ENCODE data around the gene TIMM10. TPM values are rescaled to one million over a fixed set of nuclear protein-coding genes. Genes with fewer than 3 reads are reported as not detected.

TIMM10 gene
- total RNA-seq, 1 experiment from 2014 or later = 80.3 TPM

DNA sequence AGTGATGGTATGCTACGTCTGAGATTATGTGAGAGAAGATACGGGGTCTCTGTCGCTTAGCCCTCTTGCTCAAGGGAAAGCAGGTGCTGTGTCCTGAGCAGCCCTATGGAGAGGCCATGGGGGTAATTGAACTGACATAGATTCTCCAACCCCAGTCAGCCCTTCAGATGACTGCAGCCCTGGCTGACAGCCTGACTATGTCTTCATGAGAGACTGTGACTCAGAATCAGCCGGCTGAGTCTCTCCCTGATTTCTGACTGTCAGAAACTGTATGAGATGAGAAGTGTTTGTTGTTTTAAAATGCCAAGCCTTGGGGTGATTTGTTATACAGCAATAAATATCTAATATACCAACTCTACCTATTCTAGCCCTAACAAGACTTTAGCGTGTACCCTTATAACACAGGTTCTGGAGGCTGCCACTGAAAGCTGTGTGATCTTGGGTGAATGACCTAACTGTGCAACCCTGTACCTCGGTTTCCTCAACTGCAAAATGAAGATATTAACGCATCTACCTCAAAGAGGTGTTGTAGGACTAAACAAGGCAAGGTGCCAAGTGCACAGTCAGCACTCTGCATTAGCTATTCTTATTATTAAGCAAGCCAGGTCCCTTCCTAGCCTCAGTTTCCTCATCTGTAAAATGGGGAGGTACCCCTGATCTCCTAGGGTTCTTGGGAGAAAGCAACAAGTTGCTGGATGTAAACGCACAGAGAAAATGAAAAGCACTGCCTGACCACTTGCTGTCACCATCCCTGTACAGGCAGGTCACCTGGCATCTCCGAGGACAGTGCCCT lies 39.9 kb downstream of the TIMM10 start:
- DNase-seq (ENCODE audit: unreplicated experiment) = peak; percentile 42
- Mint-ChIP-seq H3K36me3 (ENCODE audit: insufficient read depth, unreplicated experiment) (no peaks in the 10 kb centered on the region), H3K9me3 (ENCODE audit: unreplicated experiment) (no peaks in the 10 kb centered on the region), H3K4me1 (ENCODE audit: insufficient read depth, unreplicated experiment) (peaks cover 16% of the 10 kb centered on the region), H3K4me3 (ENCODE audit: unreplicated experiment) (no peak overlapping the region), H3K27me3 (ENCODE audit: insufficient read depth, unreplicated experiment) (peaks cover 10% of the 10 kb centered on the region), H3K27ac (ENCODE audit: low read depth, unreplicated experiment) (no peak overlapping the region)
- ChIA-PET CTCF (interaction anchor here (0.6 to 9.2 kb wide), 9 partner anchors 11 to 416 kb away, joined by 3 to 212 read pairs (median 4); partner anchors contain the start of genes RTN4RL2 and TIMM10), POLR2A (no interaction called here)
- intact Hi-C loops (cut with micrococcal nuclease) = no loop called here
- TF ChIP-seq, protein P1, sequence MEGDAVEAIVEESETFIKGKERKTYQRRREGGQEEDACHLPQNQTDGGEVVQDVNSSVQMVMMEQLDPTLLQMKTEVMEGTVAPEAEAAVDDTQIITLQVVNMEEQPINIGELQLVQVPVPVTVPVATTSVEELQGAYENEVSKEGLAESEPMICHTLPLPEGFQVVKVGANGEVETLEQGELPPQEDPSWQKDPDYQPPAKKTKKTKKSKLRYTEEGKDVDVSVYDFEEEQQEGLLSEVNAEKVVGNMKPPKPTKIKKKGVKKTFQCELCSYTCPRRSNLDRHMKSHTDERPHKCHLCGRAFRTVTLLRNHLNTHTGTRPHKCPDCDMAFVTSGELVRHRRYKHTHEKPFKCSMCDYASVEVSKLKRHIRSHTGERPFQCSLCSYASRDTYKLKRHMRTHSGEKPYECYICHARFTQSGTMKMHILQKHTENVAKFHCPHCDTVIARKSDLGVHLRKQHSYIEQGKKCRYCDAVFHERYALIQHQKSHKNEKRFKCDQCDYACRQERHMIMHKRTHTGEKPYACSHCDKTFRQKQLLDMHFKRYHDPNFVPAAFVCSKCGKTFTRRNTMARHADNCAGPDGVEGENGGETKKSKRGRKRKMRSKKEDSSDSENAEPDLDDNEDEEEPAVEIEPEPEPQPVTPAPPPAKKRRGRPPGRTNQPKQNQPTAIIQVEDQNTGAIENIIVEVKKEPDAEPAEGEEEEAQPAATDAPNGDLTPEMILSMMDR (IDR thresholded peaks at IDR 0.05; ENCODE audit: unreplicated experiment) = no peak
- no TSS peak for BruUV-seq (replicated peaks)

DNA sequence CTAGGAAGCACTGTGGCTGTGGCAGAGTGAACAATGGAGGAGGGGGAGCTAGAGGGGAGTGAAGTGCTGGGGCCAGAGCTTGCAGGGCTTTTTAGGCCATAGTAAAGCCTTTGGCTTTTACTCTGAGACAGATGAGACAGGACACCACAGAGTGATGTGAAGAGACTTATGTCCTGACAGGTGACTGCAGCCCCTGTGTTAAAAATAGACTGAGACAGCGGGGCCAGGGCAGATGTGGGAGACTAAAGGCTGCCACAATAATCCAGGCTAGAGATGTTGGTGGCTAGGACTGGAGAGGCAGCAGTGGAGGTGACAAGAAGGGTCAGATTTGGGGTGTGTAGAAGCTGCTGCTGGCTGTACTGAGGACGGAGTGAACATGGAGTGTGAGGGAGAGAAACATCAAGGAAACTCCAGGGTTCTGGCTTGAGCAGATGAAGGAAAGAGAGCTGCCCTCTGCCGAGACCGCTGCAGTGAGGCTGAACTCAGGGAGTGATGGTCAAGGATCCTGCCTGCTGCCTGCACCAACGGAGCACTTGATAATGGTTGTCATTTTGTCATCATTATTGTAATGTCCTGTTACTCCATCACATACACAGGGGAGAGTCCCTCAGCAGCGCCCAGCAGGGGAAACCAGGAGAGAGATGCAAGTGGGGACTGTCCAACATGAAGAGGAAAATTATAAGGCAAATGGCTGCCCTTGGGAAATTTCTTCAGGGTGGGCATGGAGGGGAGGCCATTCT lies 42.5 kb downstream of the TIMM10 start:
- peaks cover 13% of the 10 kb centered on the region for H3K4me1 Mint-ChIP-seq (ENCODE audit: insufficient read depth, unreplicated experiment)
- H3K36me3 Mint-ChIP-seq (ENCODE audit: insufficient read depth, unreplicated experiment) = no peaks in the 10 kb centered on the region
- peaks cover 10% of the 10 kb centered on the region for H3K27me3 Mint-ChIP-seq (ENCODE audit: insufficient read depth, unreplicated experiment)
- H3K4me3 Mint-ChIP-seq (ENCODE audit: unreplicated experiment) = no peak overlapping the region
- no TSS peak for BruUV-seq (replicated peaks)
- ChIA-PET POLR2A (no interaction called here), CTCF (interaction anchor here (0.9 to 3.1 kb wide), 5 partner anchors 9 to 145 kb away, joined by 3 to 15 read pairs (median 6); no protein-coding TSS in a partner anchor)
- TF ChIP-seq, protein P1 (IDR thresholded peaks at IDR 0.05; ENCODE audit: unreplicated experiment) = no peak
- H3K27ac Mint-ChIP-seq (ENCODE audit: low read depth, unreplicated experiment) = no peak overlapping the region
- no peak for DNase-seq (ENCODE audit: unreplicated experiment)
- intact Hi-C loops (cut with micrococcal nuclease) = no loop called here
- H3K9me3 Mint-ChIP-seq (ENCODE audit: unreplicated experiment) = no peaks in the 10 kb centered on the region

DNA sequence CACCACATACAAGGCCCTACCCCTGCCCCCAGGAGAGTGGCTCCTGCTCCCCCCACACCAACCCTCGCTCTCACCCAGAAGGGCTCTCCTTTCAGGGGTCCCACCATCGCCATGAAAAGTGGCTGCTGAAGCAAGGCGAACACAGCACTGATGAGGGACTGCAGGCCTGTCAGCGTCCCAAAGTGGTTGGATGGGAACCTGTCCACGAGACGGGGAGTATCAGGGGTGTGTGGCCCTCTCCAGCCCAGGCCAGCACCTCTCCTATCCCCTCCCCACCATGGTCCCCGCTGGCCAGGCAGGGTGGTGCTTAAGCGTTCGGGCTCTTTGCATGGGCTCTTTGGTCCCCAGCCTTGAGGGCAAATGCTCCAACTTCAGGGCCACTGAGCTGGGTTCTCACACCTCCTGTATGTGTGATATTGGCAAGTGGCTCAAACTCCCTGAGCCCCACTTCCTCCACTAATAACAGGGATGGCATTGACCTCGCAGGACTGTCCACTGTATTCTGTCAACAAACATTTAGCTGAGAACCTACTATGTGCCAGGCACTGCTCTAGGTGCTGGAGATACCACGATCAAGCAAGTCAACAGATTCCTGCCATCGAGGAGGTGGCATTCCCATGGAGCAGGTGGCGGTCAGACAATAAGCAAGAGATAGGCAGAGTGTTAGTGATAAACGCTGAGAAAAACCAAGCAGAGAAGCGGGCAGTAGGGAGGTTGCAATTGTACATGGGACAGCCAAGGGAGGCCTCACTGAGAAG lies 43.4 kb downstream of the TIMM10 start:
- DNase-seq (ENCODE audit: unreplicated experiment) = no peak
- peaks cover 13% of the 10 kb centered on the region for H3K4me1 Mint-ChIP-seq (ENCODE audit: insufficient read depth, unreplicated experiment)
- no peaks in the 10 kb centered on the region for H3K9me3 Mint-ChIP-seq (ENCODE audit: unreplicated experiment)
- ChIA-PET CTCF (interaction anchor here (0.9 to 3.1 kb wide), 3 partner anchors 30 to 144 kb away, joined by 3 to 15 read pairs (median 4); no protein-coding TSS in a partner anchor), POLR2A (no interaction called here)
- peaks cover 16% of the 10 kb centered on the region for H3K27me3 Mint-ChIP-seq (ENCODE audit: insufficient read depth, unreplicated experiment)
- BruUV-seq (replicated peaks) = no TSS peak
- TF ChIP-seq, protein P1 (IDR thresholded peaks at IDR 0.05; ENCODE audit: unreplicated experiment) = no peak
- intact Hi-C loops (cut with micrococcal nuclease) = no loop called here
- no peak overlapping the region for H3K27ac Mint-ChIP-seq (ENCODE audit: low read depth, unreplicated experiment)
- H3K36me3 Mint-ChIP-seq (ENCODE audit: insufficient read depth, unreplicated experiment) = no peaks in the 10 kb centered on the region
- H3K4me3 Mint-ChIP-seq (ENCODE audit: unreplicated experiment) = no peak overlapping the region

Data from MCF 10A (cell line).